Stimulated activated CD4-positive, alpha-beta T cell treated with anti-CD3 and anti-CD28 coated beads, Interleukin-1b, Interleukin-23, amount 100 ng/mL, for 1 hour (primary cell): ENCODE data around the gene FAHD2B.
A peak's percentile ranks its signal among the peaks of the same experiment; 100 is the strongest.
"Not testable (repeated sequence)": the region's sequence is repeated elsewhere in the genome, so short reads cannot be mapped to it uniquely, and the experiment has no call there.

Source experiments
- DNase-seq, 2 donors: peaks; one replicate each; pipeline ENCODE4 v3.0.0-alpha.2; 2020; ENCODE audit warnings: low read depth in 2 of 2

Gene FAHD2B

DNA sequence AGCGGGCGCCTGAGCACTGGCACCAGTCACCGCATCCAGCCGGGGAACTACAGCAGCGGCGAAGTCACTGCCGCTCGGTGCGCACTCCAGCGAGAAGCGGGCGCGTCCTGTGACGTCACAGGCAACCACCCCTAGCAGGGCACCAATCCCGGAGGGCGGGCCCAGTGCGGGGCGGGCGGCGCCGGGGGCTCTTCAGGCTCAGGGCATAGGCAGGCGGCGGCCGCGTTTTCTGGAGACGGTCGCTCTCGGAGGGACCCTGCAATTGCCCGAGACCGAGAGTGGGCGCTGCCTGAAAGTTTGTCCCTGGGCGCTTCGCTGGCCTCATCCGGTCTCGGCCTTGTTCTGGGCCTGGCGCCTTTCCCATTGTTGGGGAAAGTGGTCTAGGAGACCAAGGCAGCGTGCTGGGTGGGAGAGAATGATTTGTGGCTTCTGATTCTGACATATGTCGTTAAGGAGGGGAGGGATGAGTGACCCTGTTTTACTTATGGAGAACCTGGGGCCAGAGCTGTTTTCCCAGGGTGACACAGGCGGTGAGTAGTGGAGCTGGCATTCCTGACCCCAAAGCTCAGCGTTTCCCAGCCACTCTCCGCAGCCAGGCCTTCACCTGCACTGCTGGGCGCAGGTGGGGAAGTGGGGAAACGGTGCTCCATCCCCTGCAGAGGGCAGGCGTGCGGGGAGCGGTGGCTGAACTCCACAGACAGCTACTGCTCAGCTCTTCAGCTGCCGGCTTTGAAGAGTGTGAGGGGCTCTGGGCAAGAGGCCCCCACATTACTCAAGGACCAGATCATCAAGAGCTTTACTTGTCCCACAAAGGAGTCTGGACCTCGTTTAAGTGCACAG lies at the start of gene FAHD2B:
TSS of gene FAHD2B (minus strand) at position 111 of the 840 bp plus-strand sequence. CDS start 3,176 bp downstream, outside the sequence.
- peak; percentile 58 to 62 for DNase-seq

- DNase-seq, result not testable (repeated sequence)
These were observed 49.3 kb upstream of the FAHD2B start for GRCh38 chr2:97144016-97144415.

DNA sequence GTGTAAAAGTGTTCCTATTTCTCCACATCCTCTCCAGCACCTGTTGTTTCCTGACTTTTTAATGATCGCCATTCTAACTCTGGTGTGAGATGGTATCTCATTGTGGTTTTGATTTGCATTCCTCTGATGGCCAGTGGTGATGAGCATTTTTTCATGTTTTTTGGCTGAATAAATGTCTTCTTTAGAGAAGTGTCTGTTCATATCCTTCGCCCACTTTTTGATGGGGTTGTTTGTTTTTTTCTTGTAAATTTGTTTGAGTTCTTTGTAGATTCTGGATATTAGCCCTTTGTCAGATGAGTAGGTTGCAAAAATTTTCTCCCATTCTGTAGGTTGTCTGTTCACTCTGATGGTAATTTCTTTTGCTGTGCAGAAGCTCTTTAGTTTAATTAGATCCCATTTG lies 34.4 kb upstream of the FAHD2B start:
- not testable (repeated sequence) for DNase-seq

DNA sequence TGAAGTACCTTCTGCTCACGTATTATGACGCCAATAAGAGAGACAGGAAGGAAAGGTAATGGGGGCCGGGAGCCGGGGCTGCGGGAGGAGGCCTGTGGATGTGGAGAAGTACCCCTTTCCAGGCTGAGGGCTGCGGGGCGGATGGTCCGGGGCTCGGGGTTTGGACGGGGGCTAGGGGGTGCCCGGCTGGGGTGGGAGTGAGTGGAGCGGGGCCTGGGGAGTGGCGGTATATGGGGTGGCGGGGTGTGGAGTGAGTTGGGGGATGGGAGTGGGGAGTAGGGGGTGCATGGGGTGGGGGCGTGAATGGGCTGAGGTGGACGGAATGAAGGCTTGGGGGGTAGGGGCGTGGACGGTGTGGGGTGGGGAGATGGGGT lies 19.2 kb upstream of the FAHD2B start:
- not testable (repeated sequence) for DNase-seq

- peak; percentile 59 to 75 for DNase-seq
These were observed 18.6 kb upstream of the FAHD2B start, which contains the start of gene ANKRD36 for GRCh38 chr2:97113050-97113881. ANKRD36 (plus strand) TSS chr2:97113153; CDS start chr2:97113740, 587 bp downstream.

- DNase-seq, result peak in 1 of 2 donors; percentile 23
These were observed 17.8 kb upstream of the FAHD2B start for GRCh38 chr2:97112320-97113049.

- DNase-seq, result not testable (repeated sequence)
These were observed 16.6 kb upstream of the FAHD2B start for GRCh38 chr2:97111246-97111645.

DNA sequence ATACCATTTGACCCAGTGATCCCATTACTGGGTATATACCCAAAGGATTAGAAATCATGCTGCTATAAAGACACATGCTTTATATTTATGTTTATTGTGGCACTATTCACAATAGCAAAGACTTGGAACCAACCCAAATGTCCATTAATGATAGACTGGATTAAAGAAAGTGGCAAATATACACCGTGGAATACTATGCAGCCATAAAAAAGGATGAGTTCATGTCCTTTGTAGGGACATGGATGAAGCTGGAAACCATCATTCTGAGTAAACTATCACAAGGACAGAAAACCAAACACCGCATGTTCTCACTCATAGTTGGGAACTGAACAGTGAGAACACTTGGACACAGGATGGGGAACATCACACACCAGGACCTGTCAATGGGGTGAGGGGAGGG lies 12.2 kb upstream of the FAHD2B start:
- not testable (repeated sequence) for DNase-seq

DNA sequence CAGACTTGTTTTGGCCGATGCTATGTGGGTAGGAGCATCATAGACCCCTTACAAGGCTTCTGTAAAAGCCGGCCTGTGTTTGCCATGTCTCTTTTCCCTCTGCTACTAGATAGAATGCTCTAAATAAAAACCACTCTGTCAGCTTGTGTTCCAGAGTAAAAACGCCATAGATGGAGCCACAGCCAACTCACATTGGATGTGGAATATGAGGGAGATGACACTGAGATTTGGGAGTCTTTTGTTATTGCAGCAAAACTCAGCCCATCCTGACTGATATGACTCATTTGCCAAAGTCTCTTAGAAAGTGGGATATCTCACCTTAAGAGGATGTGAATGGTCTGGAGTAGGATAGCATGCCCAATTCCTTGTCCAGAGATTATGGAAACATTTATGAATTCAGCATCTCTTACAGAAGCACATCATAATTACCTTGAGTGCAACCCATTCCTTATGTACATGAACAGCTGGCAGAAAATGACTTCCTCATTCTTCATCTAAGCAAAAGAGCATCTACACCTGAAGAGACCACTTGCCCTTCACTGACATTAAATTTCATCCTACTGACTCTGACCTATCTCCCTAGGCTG lies 4.2 kb upstream of the FAHD2B start:
- DNase-seq, result not testable (repeated sequence)

DNA sequence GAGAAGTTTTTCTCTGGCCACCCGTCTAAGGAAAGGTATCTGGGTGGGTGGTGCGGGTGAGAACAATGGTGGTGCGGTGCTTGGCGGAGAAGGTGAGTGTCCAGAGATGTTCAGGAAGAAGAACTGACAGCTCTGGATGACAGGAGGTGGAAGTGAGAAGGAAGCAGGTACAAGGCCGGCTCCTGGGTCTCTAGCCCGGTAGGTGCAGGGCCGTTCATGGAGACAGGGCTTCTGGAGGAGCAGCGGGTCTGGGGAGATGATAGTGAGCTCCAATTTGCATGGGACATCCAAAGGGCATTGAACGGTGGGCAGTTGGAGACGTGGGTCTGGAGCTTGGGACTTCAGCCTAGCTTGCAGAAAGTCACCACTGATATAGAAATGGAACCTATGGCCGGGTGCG lies 979 bp upstream of the FAHD2B start:
- DNase-seq, result no peak

DNA sequence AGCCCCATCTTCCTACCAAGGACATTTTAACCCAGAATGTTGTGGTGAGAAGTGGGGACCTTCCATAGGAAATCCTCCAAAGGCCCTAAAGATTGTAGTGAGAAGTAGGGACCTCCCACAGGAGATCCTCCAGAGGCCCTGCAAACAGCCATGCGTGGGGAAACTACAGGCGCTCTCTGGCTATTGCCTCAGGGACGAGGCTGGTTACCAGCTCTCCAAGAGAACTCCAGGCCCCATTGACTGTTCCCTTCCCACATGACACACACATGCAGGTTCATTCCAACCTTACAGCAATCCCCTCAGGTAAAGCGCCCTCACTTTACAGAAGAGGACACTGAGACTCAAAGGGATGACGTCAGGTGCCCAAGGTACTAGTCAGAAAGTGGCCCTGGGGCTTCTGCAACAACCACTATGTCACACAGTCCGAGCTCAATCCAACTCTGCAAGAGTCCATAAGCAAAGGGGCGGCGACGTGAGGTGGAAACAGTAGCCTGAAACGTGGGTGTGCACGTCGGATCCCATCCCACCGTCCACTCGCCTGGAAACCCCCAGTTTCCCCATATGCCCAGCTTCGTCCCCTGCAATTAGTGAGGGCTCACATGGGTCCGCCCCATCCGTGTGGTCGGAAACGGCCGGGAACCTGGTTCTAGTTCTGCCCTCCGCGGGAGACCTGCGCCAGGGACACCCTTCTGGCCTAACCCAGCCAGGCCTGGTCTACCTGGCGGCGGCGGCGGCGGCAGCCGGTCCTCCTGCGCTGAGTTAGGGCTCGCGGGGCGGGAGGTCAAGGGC lies 505 bp downstream of the FAHD2B start:
- not testable (repeated sequence) for DNase-seq

- not testable (repeated sequence) for DNase-seq
These were observed 1.7 kb downstream of the FAHD2B start for GRCh38 chr2:97092946-97093345.

- DNase-seq, result not testable (repeated sequence)
These were observed 6.0 kb downstream of the FAHD2B start for GRCh38 chr2:97088706-97089105.

GRCh38 chr2:97085093-97085492 lies 9.6 kb downstream of the FAHD2B start:
- DNase-seq, result not testable (repeated sequence)

- DNase-seq, result not testable (repeated sequence)
These were observed 11.2 kb downstream of the FAHD2B start for GRCh38 chr2:97083516-97083915.

DNA sequence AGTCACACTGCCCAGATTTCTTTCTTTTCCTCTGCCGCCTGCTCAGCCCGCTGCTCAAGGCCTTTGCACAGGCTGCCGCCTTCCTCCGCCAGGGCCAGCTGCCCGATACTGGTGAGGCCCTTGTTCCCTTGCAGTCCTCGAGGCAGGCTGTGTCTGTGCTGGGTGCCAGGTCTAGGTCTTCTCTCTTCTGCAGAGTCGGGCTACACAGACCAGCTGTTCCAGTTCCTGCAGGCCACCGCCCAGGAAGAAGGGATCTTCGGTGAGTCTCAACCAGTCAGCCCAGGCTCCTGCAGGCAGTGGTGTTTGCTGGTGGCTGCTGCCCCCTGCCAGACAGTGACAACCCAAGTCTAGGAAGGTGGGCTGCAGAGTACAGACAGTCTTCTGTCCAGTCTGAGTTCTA lies 12.5 kb downstream of the FAHD2B start:
- not testable (repeated sequence) for DNase-seq

DNA sequence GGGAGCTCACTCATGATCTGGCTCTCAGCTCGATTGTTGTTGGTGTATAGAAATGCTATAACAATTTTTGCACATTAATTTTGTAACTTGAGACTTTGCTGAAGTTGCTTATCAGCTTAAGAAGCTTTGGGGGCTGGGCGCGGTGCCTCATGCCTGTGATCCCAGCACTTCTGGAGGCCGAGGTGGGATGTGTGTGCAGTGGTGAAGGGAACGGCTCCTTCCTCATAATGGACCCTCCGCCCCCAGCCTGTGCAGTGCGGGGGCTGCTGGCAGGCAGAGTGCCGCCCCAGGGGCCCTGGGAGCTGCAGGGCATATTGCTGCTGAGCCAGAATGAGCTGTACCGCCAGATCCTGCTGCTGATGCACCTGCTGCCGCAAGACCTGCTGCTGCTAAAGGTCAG lies 13.8 kb downstream of the FAHD2B start:
- not testable (repeated sequence) for DNase-seq

GRCh38 chr2:97077213-97077612 lies 17.5 kb downstream of the FAHD2B start:
- not testable (repeated sequence) for DNase-seq

GRCh38 chr2:97070915-97071314 lies 23.8 kb downstream of the FAHD2B start:
- not testable (repeated sequence) for DNase-seq

GRCh38 chr2:97068722-97069121 lies 26.0 kb downstream of the FAHD2B start:
- DNase-seq, result not testable (repeated sequence)
